Measurements from ENCODE around the gene RBL2.

Gene RBL2

GRCh38 chr16:53433509-53433908 is 762 bp upstream of the RBL2 start:
- no peak overlapping the region for H3K4me3 ChIP-seq (ENCODE audit: low read depth, low read length)
- in situ Hi-C loops (cut with HindIII; ENCODE audit: low sequenced_read_pairs) = no loop called here
- DNase-seq (ENCODE audit: low read depth, low spot score) = no peak
- no peak for TF ChIP-seq CTCF (IDR thresholded peaks at IDR 0.05; ENCODE audit: low read depth, low read length)

- DNase-seq (ENCODE audit: low read depth, low spot score) = no peak
- H3K4me3 ChIP-seq (ENCODE audit: low read depth, low read length) = peak overlapping the region; percentile 88
- in situ Hi-C loops (cut with HindIII; ENCODE audit: low sequenced_read_pairs) = no loop called here
- TF ChIP-seq CTCF (IDR thresholded peaks at IDR 0.05; ENCODE audit: low read depth, low read length) = no peak
Measured at GRCh38 chr16:53433930-53434376, 318 bp upstream of the RBL2 start.

GRCh38 chr16:53435066-53435688 is 906 bp downstream of the RBL2 start:
- peak overlapping the region; percentile 88 for H3K4me3 ChIP-seq (ENCODE audit: low read depth, low read length)
- DNase-seq (ENCODE audit: low read depth, low spot score) = peak; percentile 85
- TF ChIP-seq CTCF (IDR thresholded peaks at IDR 0.05; ENCODE audit: low read depth, low read length) = no peak
- in situ Hi-C loops (cut with HindIII; ENCODE audit: low sequenced_read_pairs) = no loop called here

- in situ Hi-C loops (cut with HindIII; ENCODE audit: low sequenced_read_pairs) = no loop called here
- DNase-seq (ENCODE audit: low read depth, low spot score) = no peak
- TF ChIP-seq CTCF (IDR thresholded peaks at IDR 0.05; ENCODE audit: low read depth, low read length) = no peak
- no peak overlapping the region for H3K4me3 ChIP-seq (ENCODE audit: low read depth, low read length)
Measured at GRCh38 chr16:53440125-53440524, 5.9 kb downstream of the RBL2 start.

GRCh38 chr16:53445534-53445933 is 11.3 kb downstream of the RBL2 start:
- DNase-seq (ENCODE audit: low read depth, low spot score) = no peak
- no peak for TF ChIP-seq CTCF (IDR thresholded peaks at IDR 0.05; ENCODE audit: low read depth, low read length)
- in situ Hi-C loops (cut with HindIII; ENCODE audit: low sequenced_read_pairs) = no loop called here
- H3K4me3 ChIP-seq (ENCODE audit: low read depth, low read length) = no peak overlapping the region

- in situ Hi-C loops (cut with HindIII; ENCODE audit: low sequenced_read_pairs) = no loop called here
- TF ChIP-seq CTCF (IDR thresholded peaks at IDR 0.05; ENCODE audit: low read depth, low read length) = no peak
- H3K4me3 ChIP-seq (ENCODE audit: low read depth, low read length) = no peak overlapping the region
- DNase-seq (ENCODE audit: low read depth, low spot score) = no peak
Measured at GRCh38 chr16:53446090-53446489, 11.8 kb downstream of the RBL2 start.
